Vagina (tissue), 2 donors: ENCODE data around the gene CRISP2. TPM values are rescaled to one million over a fixed set of nuclear protein-coding genes. Genes with fewer than 3 reads are reported as not detected.
"Not testable (repeated sequence)": the region's sequence is repeated elsewhere in the genome, so short reads cannot be mapped to it uniquely, and the experiment has no call there.

Experiments
- DNase-seq, 2 donors: peaks; one replicate each; pipeline ENCODE4 v3.0.0-alpha.2; 2017; ENCODE audit errors: extremely low spot score in 2 of 2
- H3K27ac ChIP-seq: fragments of 200-600 bp; sonication (generic); one replicate; pipeline ENCODE4 v1.5.1; 2019
- H3K27me3 ChIP-seq: fragments of 200-600 bp; sonication (generic); one replicate; pipeline ENCODE4 v1.5.1; 2019
- H3K36me3 ChIP-seq, 2 donors: fragments of 200-600 bp; sonication (generic); one replicate each; pipeline ENCODE4 v1.5.1; 2017 to 2019
- H3K4me1 ChIP-seq: fragments of 200-600 bp; sonication (generic); one replicate; pipeline ENCODE4 v1.5.1; 2019
- H3K4me3 ChIP-seq, 2 donors: fragments of 200-600 bp; sonication (generic); 1 replicate in 1 of 2; 2 replicates in 1 of 2; pipeline ENCODE4 v1.5.1; 2016 to 2019
- H3K9me3 ChIP-seq: fragments of 200-600 bp; sonication (generic); one replicate; pipeline ENCODE4 v1.5.1; 2019
- CTCF ChIP-seq, 3 experiments: fragments of 450-650 bp in 2 of 3; fragments of 200-600 bp in 1 of 3; sonication (generic) in 1 of 3; IDR thresholded peaks; one replicate each; pipeline ENCODE4 v1.5.1; 2017 to 2019; ENCODE audit warnings: antibody characterized with exemption in 3 of 3, mild to moderate bottlenecking in 2 of 3, moderate library complexity in 2 of 3
- POLR2A ChIP-seq, 2 donors: fragments of 450-650 bp; IDR thresholded peaks; one replicate each; pipeline ENCODE4 v1.6.1; 2017; ENCODE audit warnings: antibody characterized with exemption in 2 of 2, mild to moderate bottlenecking in 2 of 2, moderate library complexity in 2 of 2
- POLR2AphosphoS5 ChIP-seq, 2 donors: sonication (generic); formaldehyde crosslinking; IDR thresholded peaks; one replicate each; pipeline ENCODE4 v1.9.0; 2017; ENCODE audit warnings: antibody characterized with exemption in 2 of 2, mild to moderate bottlenecking in 2 of 2, low read depth in 1 of 2; ENCODE audit not compliant: insufficient read depth in 1 of 2
- intact Hi-C: fragments of 100-400 bp; cut with DNase I; formaldehyde crosslinking; loops from one replicate; pipeline ENCODE4 v1.15.1; 2023
- total RNA-seq: library from RNA; depleted of rRNA; stranded (reverse); fragments of >200 nt; gene quantifications from one replicate; pipeline ENCODE4 v1.2.3, GENCODE V29; 2016

Gene CRISP2
- total RNA-seq, 1 donor from 2014 or later = not detected

- H3K4me3 ChIP-seq = no peak overlapping the region
- no peak for TF ChIP-seq POLR2A (IDR thresholded peaks at IDR 0.05)
- TF ChIP-seq CTCF (IDR thresholded peaks at IDR 0.05) = no peak
- TF ChIP-seq POLR2AphosphoS5 (IDR thresholded peaks at IDR 0.05; ENCODE audit: insufficient read depth in 1 of 2, low read depth in 1 of 2) = no peak
- intact Hi-C loops = no loop called here
Observed at GRCh38 chr6:49666930-49667757, 46.2 kb downstream of the CRISP2 start.

GRCh38 chr6:49666480-49666879 lies 46.9 kb downstream of the CRISP2 start:
- DNase-seq = no peak
- Histone ChIP-seq H3K27ac (no peak overlapping the region), H3K9me3 (no peaks in the 10 kb centered on the region), H3K27me3 (no peaks in the 10 kb centered on the region), H3K4me1 (no peaks in the 10 kb centered on the region), H3K4me3 (no peak overlapping the region), H3K36me3 (no peaks in the 10 kb centered on the region)
- intact Hi-C loops = no loop called here
- no peak for TF ChIP-seq CTCF (IDR thresholded peaks at IDR 0.05)
- TF ChIP-seq POLR2A (IDR thresholded peaks at IDR 0.05) = no peak
- TF ChIP-seq POLR2AphosphoS5 (IDR thresholded peaks at IDR 0.05; ENCODE audit: insufficient read depth in 1 of 2, low read depth in 1 of 2) = no peak

More at GRCh38 chr6:49666930-49667757, 46.2 kb downstream of the CRISP2 start:
- DNase-seq = no peak
- Histone ChIP-seq H3K27ac (no peak overlapping the region), H3K4me1 (no peaks in the 10 kb centered on the region), H3K36me3 (no peaks in the 10 kb centered on the region), H3K9me3 (no peaks in the 10 kb centered on the region), H3K27me3 (no peaks in the 10 kb centered on the region)

- TF ChIP-seq POLR2AphosphoS5 (IDR thresholded peaks at IDR 0.05; ENCODE audit: insufficient read depth in 1 of 2, low read depth in 1 of 2) (no peak), CTCF (IDR thresholded peaks at IDR 0.05) (no peak), POLR2A (IDR thresholded peaks at IDR 0.05) (no peak)
- DNase-seq = no peak
- H3K36me3 ChIP-seq = no peaks in the 10 kb centered on the region
- H3K4me1 ChIP-seq = no peaks in the 10 kb centered on the region
- H3K4me3 ChIP-seq = no peak overlapping the region
- no peaks in the 10 kb centered on the region for H3K27me3 ChIP-seq
- no peak overlapping the region for H3K27ac ChIP-seq
- H3K9me3 ChIP-seq = no peaks in the 10 kb centered on the region
- intact Hi-C loops = no loop called here
Observed at GRCh38 chr6:49664817-49665216, 48.5 kb downstream of the CRISP2 start.

- DNase-seq, H3K4me3 ChIP-seq, H3K36me3 ChIP-seq, intact Hi-C loops, H3K9me3 ChIP-seq, H3K4me1 ChIP-seq, H3K27me3 ChIP-seq, H3K27ac ChIP-seq: not testable (repeated sequence)
Observed at GRCh38 chr6:49664054-49664453, 49.3 kb downstream of the CRISP2 start.

- Histone ChIP-seq H3K9me3 (no peaks in the 10 kb centered on the region), H3K36me3 (no peaks in the 10 kb centered on the region), H3K4me1 (no peaks in the 10 kb centered on the region), H3K4me3 (no peak overlapping the region), H3K27me3 (no peaks in the 10 kb centered on the region), H3K27ac (no peak overlapping the region)
- intact Hi-C loops = no loop called here
- no peak for TF ChIP-seq CTCF (IDR thresholded peaks at IDR 0.05)
- no peak for TF ChIP-seq POLR2A (IDR thresholded peaks at IDR 0.05)
- no peak for TF ChIP-seq POLR2AphosphoS5 (IDR thresholded peaks at IDR 0.05; ENCODE audit: insufficient read depth in 1 of 2, low read depth in 1 of 2)
- DNase-seq = no peak
Observed at GRCh38 chr6:49662892-49663261, 50.5 kb downstream of the CRISP2 start.
